Right cardiac atrium (tissue), 5 donors: ENCODE data around the gene HDAC9. TPM values are rescaled to one million over a fixed set of nuclear protein-coding genes. Genes with fewer than 3 reads are reported as not detected.
A peak's percentile ranks its signal among the peaks of the same experiment; 100 is the strongest.

Source experiments
- ATAC-seq, 2 donors: fragments of 200-7000 bp; cut with Tn5 transposase; one replicate each; pipeline versions ENCODE4 v1.8.0 to v1.9.1; 2020; ENCODE audit warnings: moderate library complexity in 2 of 2, mild to moderate bottlenecking in 1 of 2
- DNase-seq, 3 donors: peaks; one replicate each; pipeline ENCODE4 v3.0.0-alpha.2; 2020
- H3K27ac ChIP-seq: one replicate; pipeline ENCODE4 v1.5.1; 2013; ENCODE audit warnings: mild to moderate bottlenecking, low read length, control low read depth, moderate library complexity
- H3K27me3 ChIP-seq: one replicate; pipeline ENCODE4 v1.6.1; 2013; ENCODE audit not compliant: control insufficient read depth, insufficient read depth
- H3K4me1 ChIP-seq: one replicate; pipeline ENCODE4 v1.6.1; 2013; ENCODE audit warnings: low read length; ENCODE audit not compliant: control insufficient read depth, insufficient read depth
- H3K4me3 ChIP-seq: one replicate; pipeline ENCODE4 v1.5.1; 2013; ENCODE audit warnings: low read length, control low read depth
- H3K9me3 ChIP-seq: one replicate; pipeline ENCODE4 v1.6.1; 2013; ENCODE audit warnings: low read length; ENCODE audit not compliant: control insufficient read depth
- WGBS: extraction: QIAGEN DNeasy Blood & Tissue Kit; methylation state at CpG from one replicate; pipeline ENCODE4 v1.1.7; 2013; 5-methylcytosine and 5-hydroxymethylcytosine counted together
- intact Hi-C, 4 donors: fragments of 100-400 bp; cut with DNase I; formaldehyde crosslinking; loops; one replicate each; pipeline versions ENCODE4 v1.11.0 to v1.14.0; 2022 to 2023
- polyA plus RNA-seq: library from polyadenylated mRNA; stranded (reverse); fragments of 200-250 nt; gene quantifications from one replicate; pipeline ENCODE4 v1.2.3, GENCODE V29; 2013
- total RNA-seq, 4 donors: library from RNA; stranded (reverse); fragmentation: NEBNext Ultra II Directional; extraction: Animal tissue kit (Norgen Biotek cat#: 25700); gene quantifications; one replicate each; pipeline ENCODE4 v1.2.1, GENCODE V29; 2021
- donor health status: healthy with polysubstance abuse.
- donor health status: DM: no; HTN: yes; CAD: no.
- donor health status: DM: no; HTN: no; CAD: no.
- donor health status: DM: no; HTN: yes; CAD: no; lungs with severe emphysema.
- donor health status: DM: yes; HTN: yes; CAD: no.

HDAC9 gene
- total and polyA plus RNA-seq, 5 donors = 5.5 to 42.2 (median 22.6) TPM

- ATAC-seq = no peak
- no peak overlapping the region for H3K4me3 ChIP-seq
- 49% methylated on average over 1 of the region's 1 CpG for WGBS
- no peak for DNase-seq
- no peaks in the 10 kb centered on the region for H3K4me1 ChIP-seq
- H3K27me3 ChIP-seq = no peaks in the 10 kb centered on the region
- intact Hi-C loops = no loop called here
- no peaks in the 10 kb centered on the region for H3K9me3 ChIP-seq
- H3K27ac ChIP-seq = no peak overlapping the region
Measured at GRCh38 chr7:18694911-18695310, 199.4 kb downstream of the HDAC9 start.

- intact Hi-C loops = no loop called here
- WGBS = 75% methylated on average over 6 of the region's 6 CpGs
Measured at GRCh38 chr7:18698258-18698734, 202.7 kb downstream of the HDAC9 start.

GRCh38 chr7:18700147-18700546, 204.6 kb downstream of the HDAC9 start:
- intact Hi-C loops = no loop called here
- Histone ChIP-seq H3K9me3 (no peaks in the 10 kb centered on the region), H3K27ac (no peak overlapping the region), H3K4me3 (no peak overlapping the region), H3K4me1 (no peaks in the 10 kb centered on the region), H3K27me3 (no peaks in the 10 kb centered on the region)
- DNase-seq (no peak), ATAC-seq (no peak)
- 81% methylated on average over 7 of the region's 7 CpGs for WGBS

More at GRCh38 chr7:18698258-18698734, 202.7 kb downstream of the HDAC9 start:
- DNase-seq (no peak), ATAC-seq (no peak)
- H3K4me1 ChIP-seq = no peaks in the 10 kb centered on the region
- H3K27ac ChIP-seq = no peak overlapping the region
- no peaks in the 10 kb centered on the region for H3K27me3 ChIP-seq
- no peak overlapping the region for H3K4me3 ChIP-seq
- H3K9me3 ChIP-seq = no peaks in the 10 kb centered on the region

DNA sequence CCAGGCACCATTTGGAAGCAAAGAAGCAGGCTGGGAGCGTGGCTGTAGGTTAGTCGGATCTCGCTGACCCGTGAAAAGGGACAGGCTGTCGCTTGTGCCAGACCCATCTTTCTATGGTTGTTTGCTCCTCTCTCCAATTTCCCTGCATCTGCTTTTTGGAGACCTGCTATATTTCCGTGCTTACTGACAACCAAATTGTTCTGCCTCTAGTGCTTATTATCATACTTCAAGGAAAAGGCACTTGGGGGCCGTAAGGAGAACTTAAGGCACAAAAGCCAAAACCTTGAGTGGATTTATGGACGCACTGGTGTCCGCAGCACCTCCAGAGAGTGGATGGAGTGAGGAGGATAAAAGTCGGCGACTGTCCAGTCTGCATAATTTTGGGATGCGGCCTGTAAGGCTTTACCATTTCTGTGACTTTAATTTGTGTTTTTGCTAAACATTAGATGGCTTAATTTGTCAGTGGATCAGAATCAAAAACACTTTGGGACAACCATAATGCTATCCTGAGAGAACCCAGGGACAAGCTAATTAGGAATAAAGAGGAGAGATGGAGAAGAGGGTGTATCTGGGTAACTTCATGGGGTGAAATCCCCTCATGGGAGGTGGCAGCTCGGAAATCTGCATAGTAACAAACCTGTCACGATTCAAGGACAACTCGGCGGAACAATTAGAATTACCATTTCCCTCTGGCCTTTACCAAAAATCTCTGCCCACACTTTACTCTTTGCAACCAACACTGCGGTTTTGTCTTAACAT, 206.7 kb downstream of the HDAC9 start:
- WGBS = 91% methylated on average over 17 of the region's 17 CpGs
- no peak overlapping the region for H3K27ac ChIP-seq
- H3K4me3 ChIP-seq = no peak overlapping the region
- no peaks in the 10 kb centered on the region for H3K27me3 ChIP-seq
- ATAC-seq = no peak
- intact Hi-C loops = no loop called here
- DNase-seq = no peak
- no peaks in the 10 kb centered on the region for H3K4me1 ChIP-seq
- no peaks in the 10 kb centered on the region for H3K9me3 ChIP-seq

DNA sequence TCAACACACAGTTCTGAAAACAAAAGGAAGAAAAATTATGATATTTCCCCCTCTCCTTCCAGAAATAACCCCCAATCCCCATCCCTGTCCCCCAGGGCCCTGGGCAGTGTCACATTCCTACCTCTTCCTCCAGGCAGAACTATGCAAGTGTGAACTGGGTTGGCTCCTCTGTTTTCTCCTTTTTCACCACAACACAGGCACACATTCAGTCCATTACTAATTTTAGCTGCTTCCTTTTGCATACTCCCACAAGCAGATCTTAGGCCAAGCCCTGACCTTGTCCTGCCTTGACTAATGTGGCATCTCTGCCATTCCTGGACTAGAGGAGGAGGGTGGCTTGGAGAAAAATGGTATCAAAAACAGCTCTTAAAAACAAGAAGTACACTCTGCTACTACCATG, 208.1 kb downstream of the HDAC9 start:
- DNase-seq (no peak), ATAC-seq (no peak)
- Histone ChIP-seq H3K4me1 (no peaks in the 10 kb centered on the region), H3K4me3 (no peak overlapping the region), H3K27me3 (no peaks in the 10 kb centered on the region), H3K9me3 (no peaks in the 10 kb centered on the region), H3K27ac (no peak overlapping the region)
- intact Hi-C loops = no loop called here

DNA sequence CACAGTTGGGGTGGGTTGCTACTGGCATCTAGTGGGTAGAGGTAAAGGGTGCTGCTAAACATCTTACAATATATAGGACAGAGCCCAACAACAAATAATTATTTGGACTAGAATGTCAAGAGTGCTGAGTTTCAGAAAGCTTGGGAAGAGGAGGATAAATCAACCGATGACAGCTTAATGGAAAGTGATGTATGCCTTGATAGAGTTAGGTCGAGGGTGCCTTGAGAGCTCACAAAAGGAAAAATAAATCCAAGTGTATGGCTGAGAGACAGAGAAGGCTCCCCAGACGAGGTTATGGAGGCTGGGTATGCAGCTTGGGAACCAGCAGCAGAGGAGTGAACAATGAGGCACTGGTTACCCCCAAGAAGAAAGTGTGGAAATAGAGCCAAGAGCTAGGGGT, 211.1 kb downstream of the HDAC9 start:
- Histone ChIP-seq H3K4me3 (no peak overlapping the region), H3K4me1 (no peaks in the 10 kb centered on the region), H3K9me3 (no peaks in the 10 kb centered on the region), H3K27me3 (no peaks in the 10 kb centered on the region), H3K27ac (no peak overlapping the region)
- 66% methylated on average over 3 of the region's 3 CpGs for WGBS
- ATAC-seq (no peak), DNase-seq (no peak)
- intact Hi-C loops = no loop called here

DNA sequence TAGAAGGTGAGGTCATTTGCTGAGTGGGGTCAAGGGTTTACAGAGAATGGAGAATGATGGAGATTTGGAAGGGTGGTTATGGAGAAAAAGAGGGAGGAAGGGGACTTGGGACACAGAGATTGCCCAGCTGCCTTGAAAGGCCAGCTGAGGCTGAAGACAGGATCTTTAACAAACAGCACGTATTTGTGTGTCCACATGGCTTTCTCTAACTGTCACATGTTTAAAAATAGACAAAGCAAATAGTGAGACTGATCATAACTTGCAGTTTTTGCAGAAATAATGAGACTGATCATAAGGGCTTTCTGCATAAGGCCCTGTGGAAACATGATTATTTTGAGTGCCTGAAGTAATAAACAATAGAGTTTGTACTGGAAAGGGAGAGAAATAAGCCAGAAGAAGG, 212.7 kb downstream of the HDAC9 start:
- 26% methylated on average over 1 of the region's 1 CpG for WGBS
- H3K9me3 ChIP-seq = no peaks in the 10 kb centered on the region
- DNase-seq (no peak), ATAC-seq (no peak)
- intact Hi-C loops = no loop called here
- H3K4me3 ChIP-seq = no peak overlapping the region
- H3K27me3 ChIP-seq = no peaks in the 10 kb centered on the region
- H3K4me1 ChIP-seq = no peaks in the 10 kb centered on the region
- no peak overlapping the region for H3K27ac ChIP-seq

DNA sequence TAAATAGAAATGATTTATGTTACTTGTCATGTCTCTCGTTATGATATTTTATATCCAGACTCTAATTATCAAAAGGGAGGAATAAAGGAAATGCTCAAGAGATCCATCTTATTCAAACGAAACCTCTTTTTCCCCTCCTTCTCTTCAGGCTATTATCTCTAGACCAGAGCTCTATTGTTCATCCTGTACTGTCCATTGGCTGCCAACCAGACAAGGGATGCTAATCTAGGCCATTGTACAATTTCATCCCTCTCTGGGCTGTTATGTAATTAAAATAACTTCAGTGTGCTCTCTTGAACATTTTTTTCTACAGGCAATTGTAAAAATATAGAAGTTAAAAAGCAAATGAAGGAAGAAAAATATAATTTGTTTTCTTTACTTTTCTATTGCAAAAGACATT, 220.4 kb downstream of the HDAC9 start:
- Histone ChIP-seq H3K27ac (no peak overlapping the region), H3K27me3 (no peaks in the 10 kb centered on the region), H3K4me1 (no peaks in the 10 kb centered on the region), H3K4me3 (no peak overlapping the region), H3K9me3 (no peaks in the 10 kb centered on the region)
- ATAC-seq (no peak), DNase-seq (no peak)
- intact Hi-C loops = no loop called here
- WGBS = 51% methylated on average over 2 of the region's 2 CpGs

GRCh38 chr7:18721429-18721828, 225.9 kb downstream of the HDAC9 start:
- ATAC-seq = no peak
- DNase-seq = no peak
- H3K27ac ChIP-seq = no peak overlapping the region
- WGBS = 82% methylated on average over 5 of the region's 5 CpGs
- no peaks in the 10 kb centered on the region for H3K9me3 ChIP-seq
- intact Hi-C loops = no loop called here
- H3K27me3 ChIP-seq = no peaks in the 10 kb centered on the region
- no peaks in the 10 kb centered on the region for H3K4me1 ChIP-seq
- no peak overlapping the region for H3K4me3 ChIP-seq

GRCh38 chr7:18724318-18724717, 228.8 kb downstream of the HDAC9 start:
- ATAC-seq (no peak), DNase-seq (no peak)
- WGBS = 96% methylated on average over 2 of the region's 2 CpGs
- no peaks in the 10 kb centered on the region for H3K27me3 ChIP-seq
- no peaks in the 10 kb centered on the region for H3K9me3 ChIP-seq
- H3K27ac ChIP-seq = no peak overlapping the region
- no peaks in the 10 kb centered on the region for H3K4me1 ChIP-seq
- intact Hi-C loops = no loop called here
- no peak overlapping the region for H3K4me3 ChIP-seq

- no peak overlapping the region for H3K4me3 ChIP-seq
- intact Hi-C loops = no loop called here
- H3K27me3 ChIP-seq = no peaks in the 10 kb centered on the region
- H3K4me1 ChIP-seq = no peaks in the 10 kb centered on the region
- peak in 1 of 3 donors; percentile 47 for DNase-seq
- H3K9me3 ChIP-seq = no peaks in the 10 kb centered on the region
- ATAC-seq = no peak
- no peak overlapping the region for H3K27ac ChIP-seq
- WGBS = 56% methylated on average over 18 of the region's 18 CpGs
Measured at GRCh38 chr7:18727115-18727870, 231.7 kb downstream of the HDAC9 start.
